Suprapubic skin (tissue), 4 donors: ENCODE results near the gene ANO2. TPM values are rescaled to one million over a fixed set of nuclear protein-coding genes. Genes with fewer than 3 reads are reported as not detected.

Experiments
- DNase-seq, 2 donors: peaks; one replicate each; pipeline ENCODE4 v3.0.0-alpha.2; 2019; ENCODE audit warnings: low spot score in 2 of 2
- H3K27ac ChIP-seq: fragments of 200-600 bp; sonication (generic); one replicate; pipeline ENCODE4 v1.5.1; 2019
- H3K27me3 ChIP-seq: fragments of 200-600 bp; sonication (generic); one replicate; pipeline ENCODE4 v1.5.1; 2019
- H3K36me3 ChIP-seq: fragments of 200-600 bp; sonication (generic); one replicate; pipeline ENCODE4 v1.5.1; 2019
- H3K4me1 ChIP-seq: fragments of 200-600 bp; sonication (generic); one replicate; pipeline ENCODE4 v1.5.1; 2019
- H3K4me3 ChIP-seq: fragments of 200-600 bp; sonication (generic); one replicate; pipeline ENCODE4 v1.5.1; 2019; ENCODE audit warnings: mild to moderate bottlenecking
- H3K9me3 ChIP-seq: fragments of 200-600 bp; sonication (generic); one replicate; pipeline ENCODE4 v1.5.1; 2019
- CTCF ChIP-seq, 2 donors: fragments of 200-600 bp in 1 of 2; fragments of 450-650 bp in 1 of 2; sonication (generic) in 1 of 2; IDR thresholded peaks; one replicate each; pipeline ENCODE4 v1.5.1; 2016 to 2019; ENCODE audit warnings: antibody characterized with exemption in 2 of 2, mild to moderate bottlenecking in 1 of 2, moderate library complexity in 1 of 2
- EP300 ChIP-seq: sonication (generic); formaldehyde crosslinking; IDR thresholded peaks from one replicate; pipeline ENCODE4 v1.6.1; 2017; ENCODE audit warnings: antibody characterized with exemption
- POLR2A ChIP-seq, 2 donors: fragments of 450-650 bp; IDR thresholded peaks; one replicate each; pipeline ENCODE4 v1.6.1; 2017; ENCODE audit warnings: antibody characterized with exemption in 2 of 2, mild to moderate bottlenecking in 2 of 2, moderate library complexity in 2 of 2
- POLR2AphosphoS5 ChIP-seq, 3 donors: sonication (generic); formaldehyde crosslinking; IDR thresholded peaks; one replicate each; pipeline ENCODE4 v1.6.1; 2017; ENCODE audit warnings: antibody characterized with exemption in 3 of 3
- WGBS: methylation state at CpG from one replicate; pipeline ENCODE4 v1.1.5; 2018; 5-methylcytosine and 5-hydroxymethylcytosine counted together
- total RNA-seq, 4 donors: library from RNA; depleted of rRNA; stranded (reverse); fragments of >200 nt; gene quantifications; one replicate each; pipeline ENCODE4 v1.1.0, GENCODE V29; 2016

ANO2 gene
- total RNA-seq, 4 donors from 2014 or later: 1.1 to 9.7 (median 2.0) TPM

- WGBS: 97% methylated on average over 4 of the region's 4 CpGs
- Histone ChIP-seq H3K27ac (no peak overlapping the region), H3K27me3 (peaks cover 3% of the 10 kb centered on the region), H3K36me3 (no peaks in the 10 kb centered on the region), H3K4me3 (no peak overlapping the region), H3K4me1 (no peaks in the 10 kb centered on the region), H3K9me3 (no peaks in the 10 kb centered on the region)
- no peak for TF ChIP-seq CTCF (IDR thresholded peaks at IDR 0.05)
- TF ChIP-seq POLR2A (IDR thresholded peaks at IDR 0.05): no peak
- no peak for DNase-seq
These were observed 345.7 kb downstream of the ANO2 start for GRCh38 chr12:5599378-5599777.

- DNase-seq: no peak
- Histone ChIP-seq H3K4me1 (no peaks in the 10 kb centered on the region), H3K27ac (no peak overlapping the region), H3K27me3 (no peaks in the 10 kb centered on the region), H3K9me3 (no peaks in the 10 kb centered on the region), H3K36me3 (no peaks in the 10 kb centered on the region), H3K4me3 (no peak overlapping the region)
- TF ChIP-seq EP300: no peak
- TF ChIP-seq CTCF (IDR thresholded peaks at IDR 0.05): no peak
- no peak for TF ChIP-seq POLR2A (IDR thresholded peaks at IDR 0.05)
These were observed 351.1 kb downstream of the ANO2 start for GRCh38 chr12:5593998-5594397.

GRCh38 chr12:5593086-5593485 lies 352.0 kb downstream of the ANO2 start:
- Histone ChIP-seq H3K27ac (no peak overlapping the region), H3K27me3 (no peaks in the 10 kb centered on the region), H3K4me1 (no peaks in the 10 kb centered on the region), H3K9me3 (no peaks in the 10 kb centered on the region), H3K4me3 (no peak overlapping the region), H3K36me3 (no peaks in the 10 kb centered on the region)
- DNase-seq: no peak
- 68% methylated on average over 1 of the region's 1 CpG for WGBS
- TF ChIP-seq POLR2AphosphoS5 (IDR thresholded peaks at IDR 0.05) (no peak), POLR2A (IDR thresholded peaks at IDR 0.05) (no peak), EP300 (no peak), CTCF (IDR thresholded peaks at IDR 0.05) (no peak)

GRCh38 chr12:5592310-5592709 lies 352.7 kb downstream of the ANO2 start:
- 59% methylated on average over 8 of the region's 8 CpGs for WGBS

GRCh38 chr12:5590316-5590715 lies 354.7 kb downstream of the ANO2 start:
- no peak for TF ChIP-seq POLR2A (IDR thresholded peaks at IDR 0.05)
- TF ChIP-seq EP300: no peak
- no peak for TF ChIP-seq POLR2AphosphoS5 (IDR thresholded peaks at IDR 0.05)
- TF ChIP-seq CTCF (IDR thresholded peaks at IDR 0.05): no peak
- H3K27ac ChIP-seq: no peak overlapping the region

More at GRCh38 chr12:5592310-5592709, 352.7 kb downstream of the ANO2 start:
- Histone ChIP-seq H3K27me3 (no peaks in the 10 kb centered on the region), H3K9me3 (no peaks in the 10 kb centered on the region), H3K36me3 (no peaks in the 10 kb centered on the region), H3K27ac (no peak overlapping the region), H3K4me1 (no peaks in the 10 kb centered on the region), H3K4me3 (no peak overlapping the region)
- TF ChIP-seq POLR2AphosphoS5 (IDR thresholded peaks at IDR 0.05) (no peak), CTCF (IDR thresholded peaks at IDR 0.05) (no peak), POLR2A (IDR thresholded peaks at IDR 0.05) (no peak), EP300 (no peak)
- no peak for DNase-seq

More at GRCh38 chr12:5590316-5590715, 354.7 kb downstream of the ANO2 start:
- no peak for DNase-seq
- H3K4me1 ChIP-seq: no peaks in the 10 kb centered on the region
- WGBS: 92% methylated on average over 8 of the region's 8 CpGs
- H3K27me3 ChIP-seq: no peaks in the 10 kb centered on the region
- no peaks in the 10 kb centered on the region for H3K36me3 ChIP-seq
- no peak overlapping the region for H3K4me3 ChIP-seq
- H3K9me3 ChIP-seq: no peaks in the 10 kb centered on the region
